Astrocyte of the cerebellum (primary cell): ENCODE results near the gene ZC2HC1C.

Experiments
- DNase-seq: peaks from one replicate; pipeline ENCODE4 v3.0.0-alpha.2; 2011; ENCODE audit warnings: low read depth
- H3K4me3 ChIP-seq: 2 replicates; pipeline ENCODE4 v1.5.1; 2011; ENCODE audit warnings: mild to moderate bottlenecking, low read depth, low read length, moderate library complexity
- CTCF ChIP-seq: IDR thresholded peaks from 2 replicates; pipeline ENCODE4 v1.5.1; 2012; ENCODE audit warnings: low read length, low read depth, moderate library complexity, mild to moderate bottlenecking; ENCODE audit errors: missing control alignments
- in situ Hi-C: cut with HindIII; loops from 2 replicates; pipeline ENCODE4 v1.10.0; 2017; ENCODE audit warnings: low sequenced_read_pairs

The ZC2HC1C gene

DNA sequence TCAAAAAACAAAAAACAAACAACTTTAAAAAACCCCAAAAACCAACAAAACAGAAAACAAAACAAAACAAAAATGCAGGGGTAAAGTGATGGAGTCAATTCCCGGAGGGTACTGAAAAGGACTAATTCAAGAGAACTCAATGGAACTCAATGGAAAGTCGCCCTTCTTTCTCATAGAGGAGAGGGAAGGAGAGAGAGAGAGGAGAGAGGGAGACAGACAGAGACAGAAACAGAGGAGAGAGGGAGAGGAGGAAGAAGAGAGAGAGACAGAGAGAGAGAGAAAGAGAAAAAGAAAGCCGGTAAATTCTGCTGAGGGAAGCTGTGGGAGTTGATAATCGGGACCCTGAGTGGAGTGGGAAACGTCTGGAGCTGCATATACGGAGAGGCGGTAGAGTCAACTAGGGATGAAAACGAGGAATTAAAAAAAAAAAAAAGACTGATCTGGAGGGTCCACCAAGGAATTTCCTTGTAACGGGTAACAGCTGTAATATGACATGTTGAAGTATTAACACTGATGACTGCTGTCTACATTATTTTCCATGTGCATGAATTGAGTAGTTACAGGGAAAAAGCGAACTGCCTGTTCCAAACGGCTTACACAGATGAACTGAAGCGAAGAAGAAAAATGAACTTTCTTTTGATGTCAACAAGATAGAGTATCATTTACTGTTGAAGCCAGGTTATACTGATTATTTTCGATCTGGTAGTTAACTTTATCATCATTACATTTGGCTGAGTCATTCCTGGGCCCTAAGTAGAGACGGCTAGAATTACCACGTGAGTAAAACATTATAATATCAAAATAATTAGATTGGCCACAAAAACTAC, 934 bp upstream of the ZC2HC1C start:
- H3K4me3 ChIP-seq: peak overlapping the region; percentile 55
- in situ Hi-C loops: no loop called here
- DNase-seq: peak; percentile 66
- TF ChIP-seq CTCF: no peak

DNA sequence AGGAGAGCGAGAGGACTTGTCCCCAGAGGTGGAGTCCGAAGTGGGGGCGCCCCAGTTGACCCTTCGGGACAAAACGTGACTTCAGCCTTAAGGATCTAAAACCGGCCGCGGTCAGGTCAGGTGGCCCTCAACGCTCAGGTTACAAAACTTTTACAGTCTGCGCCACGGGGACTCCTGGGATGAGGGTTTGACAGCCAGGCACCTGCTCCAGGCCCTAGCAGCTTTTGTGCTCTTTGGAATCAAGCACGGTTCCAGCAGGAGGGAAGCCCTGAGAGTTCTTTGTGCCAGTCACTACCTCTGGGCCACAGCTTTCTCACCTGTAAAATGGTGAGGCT, 337 bp downstream of the ZC2HC1C start:
- H3K4me3 ChIP-seq: peak overlapping the region; percentile 55
- TF ChIP-seq CTCF: no peak
- in situ Hi-C loops: no loop called here
- DNase-seq: no peak

DNA sequence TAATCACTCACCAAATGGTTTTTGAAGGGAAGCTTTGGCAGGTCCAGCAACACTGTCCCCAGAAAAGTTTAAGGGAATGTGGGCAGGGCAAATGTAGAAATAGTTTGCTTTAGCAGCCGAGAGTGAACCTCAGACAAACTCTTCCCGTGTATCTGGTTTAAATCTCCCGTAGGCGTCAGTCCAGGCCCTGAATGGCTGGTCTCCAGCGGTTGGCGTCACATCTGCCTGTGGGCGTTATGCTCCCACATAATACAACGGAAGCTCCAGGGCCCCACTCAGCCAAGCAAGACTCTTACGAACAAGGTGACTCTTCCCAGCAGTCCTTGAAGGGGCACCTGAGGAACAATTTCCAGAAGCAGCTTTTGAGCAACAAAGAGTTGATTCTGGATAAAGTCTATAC, 942 bp downstream of the ZC2HC1C start:
- TF ChIP-seq CTCF: no peak
- DNase-seq: no peak
- no peak overlapping the region for H3K4me3 ChIP-seq
- in situ Hi-C loops: no loop called here

DNA sequence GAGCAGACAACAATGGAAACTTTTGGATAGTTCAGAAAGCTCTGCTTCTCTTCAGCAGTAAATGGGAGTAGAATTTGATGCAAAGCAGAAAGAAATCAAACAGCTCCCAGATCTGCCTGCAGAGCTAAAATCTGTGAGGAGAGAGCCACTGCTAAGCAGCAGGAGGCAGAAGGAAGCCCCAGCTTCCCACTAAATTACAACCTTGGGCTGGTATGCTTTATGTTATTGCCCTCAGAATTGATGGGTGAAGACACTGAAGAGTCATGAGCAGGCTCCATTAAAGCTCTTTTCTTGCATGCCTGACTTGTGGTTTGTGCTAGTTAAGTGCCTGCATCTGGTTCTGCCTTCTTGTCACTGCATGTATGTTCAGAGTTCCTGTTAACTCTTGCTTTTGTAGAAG, 8.4 kb downstream of the ZC2HC1C start:
- H3K4me3 ChIP-seq: no peak overlapping the region
- in situ Hi-C loops: loop anchor here (5.0 to 25.0 kb wide), 3 partner anchors 35 to 165 kb away; partner anchors contain the start of gene RPS6KL1
- no peak for DNase-seq
- no peak for TF ChIP-seq CTCF

DNA sequence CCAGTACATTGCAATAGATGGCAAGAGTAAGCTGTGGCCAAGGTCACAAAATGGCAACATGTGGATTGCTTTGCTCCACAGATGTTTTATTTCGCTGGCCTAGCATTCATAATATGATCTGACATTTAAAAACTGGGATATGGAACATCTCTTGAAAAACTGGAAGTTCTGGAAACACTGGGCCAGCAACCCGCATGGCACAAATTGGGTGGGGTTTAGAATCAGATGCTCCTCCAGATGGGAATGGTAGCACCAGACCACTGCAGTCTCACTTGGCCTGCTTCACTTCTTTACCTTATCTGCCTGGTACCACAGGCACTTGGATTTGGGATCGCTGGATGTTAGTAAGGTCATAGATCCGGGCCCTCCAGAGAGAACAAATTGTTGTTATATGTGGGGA, 10.1 kb downstream of the ZC2HC1C start:
- no peak for TF ChIP-seq CTCF
- DNase-seq: no peak
- in situ Hi-C loops: loop anchor here (5.0 to 25.0 kb wide), 3 partner anchors 37 to 167 kb away; partner anchors contain the start of gene RPS6KL1
- H3K4me3 ChIP-seq: no peak overlapping the region

DNA sequence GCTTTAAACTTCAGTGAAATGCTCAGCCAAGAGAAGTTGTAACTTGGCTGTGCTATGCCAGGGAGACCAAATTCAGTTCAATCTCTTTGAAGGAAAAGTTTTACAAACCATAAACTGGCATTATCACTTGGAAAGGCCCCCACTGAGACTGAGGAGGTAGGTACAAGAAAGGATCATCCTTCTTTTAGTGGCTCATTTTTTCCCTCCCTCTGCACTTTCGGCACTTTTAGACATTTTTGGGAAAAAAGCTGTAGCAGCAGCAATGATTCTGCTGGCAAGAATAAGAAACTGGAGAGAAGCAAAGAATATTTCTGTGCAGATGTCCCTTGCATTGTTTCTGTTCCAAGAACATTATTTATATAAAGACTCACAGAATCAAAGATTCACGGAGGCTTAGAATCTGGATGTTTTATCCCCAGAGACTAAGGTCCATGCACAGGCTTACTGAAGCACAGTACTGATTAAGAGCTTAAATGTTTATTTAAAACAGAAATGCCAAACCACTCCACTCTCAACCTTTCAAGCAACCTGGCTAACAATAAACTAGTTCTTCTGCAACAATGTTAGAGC, 12.3 kb downstream of the ZC2HC1C start:
- DNase-seq: no peak
- in situ Hi-C loops: loop anchor here (25.0 kb wide), 1 partner anchor 169 kb away; the partner anchor contains the start of gene RPS6KL1
- TF ChIP-seq CTCF: no peak
- no peak overlapping the region for H3K4me3 ChIP-seq
